ENCODE measurements around the gene NFATC2.

Gene NFATC2

GRCh38 chr20:51378171-51378928 is 164.2 kb downstream of the NFATC2 start:
- DNase-seq = peak; percentile 10 to 17
- TF ChIP-seq POLR2A (IDR thresholded peaks at IDR 0.05; ENCODE audit: low read length) (no peak), GATA1 (IDR thresholded peaks at IDR 0.05; ENCODE audit: low read depth, low read length) (no peak)

GRCh38 chr20:51377132-51377531 is 165.4 kb downstream of the NFATC2 start:
- TF ChIP-seq GATA1 (IDR thresholded peaks at IDR 0.05; ENCODE audit: low read depth, low read length) (no peak), POLR2A (IDR thresholded peaks at IDR 0.05; ENCODE audit: low read length) (no peak)
- no peak for DNase-seq

- TF ChIP-seq GATA1 (IDR thresholded peaks at IDR 0.05; ENCODE audit: low read depth, low read length) = no peak
- peak; percentile 25 for TF ChIP-seq POLR2A (IDR thresholded peaks at IDR 0.05; ENCODE audit: low read length)
- DNase-seq = peak; percentile 50 to 77
Measured at GRCh38 chr20:51376111-51376510, 166.4 kb downstream of the NFATC2 start.

GRCh38 chr20:51375561-51375960 is 167.0 kb downstream of the NFATC2 start:
- no peak for TF ChIP-seq POLR2A (IDR thresholded peaks at IDR 0.05; ENCODE audit: low read length)
- TF ChIP-seq GATA1 (IDR thresholded peaks at IDR 0.05; ENCODE audit: low read depth, low read length) = no peak
- no peak for DNase-seq

GRCh38 chr20:51374961-51375360 is 167.6 kb downstream of the NFATC2 start:
- no peak for TF ChIP-seq POLR2A (IDR thresholded peaks at IDR 0.05; ENCODE audit: low read length)
- TF ChIP-seq GATA1 (IDR thresholded peaks at IDR 0.05; ENCODE audit: low read depth, low read length) = no peak

DNA sequence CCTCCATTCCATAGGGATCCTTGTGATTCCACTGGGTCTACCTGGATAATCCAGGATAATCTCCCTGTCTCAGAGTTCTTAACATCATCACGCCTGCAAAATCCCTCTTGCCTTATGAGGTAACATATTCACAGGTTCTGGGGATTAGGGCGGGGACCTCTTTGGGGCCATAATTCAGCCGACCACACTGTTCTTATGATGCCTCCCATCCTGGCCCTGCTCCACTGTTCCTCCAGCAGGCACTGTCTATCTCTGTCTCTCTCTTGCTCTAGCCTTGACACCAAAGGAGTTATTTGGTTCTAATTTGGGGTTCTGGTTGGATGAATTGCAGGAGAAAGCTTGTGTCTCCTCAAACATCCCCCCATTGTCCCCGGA is 168.1 kb downstream of the NFATC2 start:
- TF ChIP-seq POLR2A (IDR thresholded peaks at IDR 0.05; ENCODE audit: low read length) (no peak), GATA1 (IDR thresholded peaks at IDR 0.05; ENCODE audit: low read depth, low read length) (no peak)
- peak; percentile 42 to 62 for DNase-seq

More at GRCh38 chr20:51374961-51375360, 167.6 kb downstream of the NFATC2 start:
- DNase-seq = no peak

- TF ChIP-seq GATA1 (IDR thresholded peaks at IDR 0.05; ENCODE audit: low read depth, low read length) (peak; percentile 55), POLR2A (IDR thresholded peaks at IDR 0.05; ENCODE audit: low read length) (no peak)
- DNase-seq = peak; percentile 81 to 93
Measured at GRCh38 chr20:51373713-51374455, 168.6 kb downstream of the NFATC2 start.

DNA sequence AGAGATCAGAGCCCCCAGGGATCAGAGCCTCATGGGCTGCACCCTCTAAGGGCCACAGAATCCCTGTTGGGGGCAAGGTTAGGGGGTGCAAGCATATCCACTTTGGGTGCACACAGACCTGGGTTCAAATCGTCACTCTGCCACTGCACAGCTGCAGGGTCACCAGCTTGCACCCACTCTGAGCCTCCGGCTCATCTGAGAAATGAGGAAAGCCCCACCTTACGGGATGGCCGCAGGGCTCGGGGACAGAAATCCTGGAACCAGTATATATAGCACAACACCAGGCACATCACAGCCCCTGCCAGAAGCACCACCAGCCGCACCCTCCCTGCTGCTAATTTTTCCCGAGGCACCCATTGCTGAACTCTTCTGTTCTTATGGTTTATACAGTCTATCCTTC is 169.6 kb downstream of the NFATC2 start:
- TF ChIP-seq POLR2A (IDR thresholded peaks at IDR 0.05; ENCODE audit: low read length) (no peak), GATA1 (IDR thresholded peaks at IDR 0.05; ENCODE audit: low read depth, low read length) (no peak)
- DNase-seq = no peak

DNA sequence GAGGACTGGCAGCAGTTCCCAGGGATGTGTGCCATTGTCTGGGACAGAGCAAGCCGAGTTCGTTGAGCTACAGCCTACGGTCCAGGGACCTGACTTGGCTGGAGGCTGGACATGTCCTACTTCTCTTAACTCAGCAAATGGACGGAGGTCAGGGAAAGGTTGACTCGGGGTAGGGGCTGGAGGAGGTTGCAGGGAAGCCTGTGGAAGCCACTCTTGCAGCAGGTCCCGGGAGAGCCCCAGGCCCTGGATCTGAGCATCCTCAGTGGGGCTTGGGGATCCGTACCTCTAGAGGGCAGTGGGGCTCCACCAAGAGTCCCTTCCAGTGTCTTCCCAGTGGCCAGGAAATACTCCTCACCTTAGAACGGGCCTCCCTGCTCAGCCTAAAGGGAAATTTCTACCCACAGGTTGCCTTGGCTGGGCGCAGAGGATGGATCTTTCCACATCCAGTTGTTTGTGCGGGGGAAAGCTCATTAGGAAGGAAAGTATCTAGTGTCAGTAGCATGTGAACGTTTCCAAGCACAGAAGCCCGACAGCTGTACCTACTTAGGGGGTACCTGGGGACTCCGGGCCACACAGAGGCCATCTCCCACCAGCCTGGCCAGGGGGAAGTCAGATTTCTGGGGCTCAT is 170.2 kb downstream of the NFATC2 start:
- TF ChIP-seq GATA1 (IDR thresholded peaks at IDR 0.05; ENCODE audit: low read depth, low read length) (no peak), POLR2A (IDR thresholded peaks at IDR 0.05; ENCODE audit: low read length) (no peak)
- peak; percentile 63 to 73 for DNase-seq

GRCh38 chr20:51371720-51372119 is 170.8 kb downstream of the NFATC2 start:
- no peak for DNase-seq
- TF ChIP-seq POLR2A (IDR thresholded peaks at IDR 0.05; ENCODE audit: low read length) (no peak), GATA1 (IDR thresholded peaks at IDR 0.05; ENCODE audit: low read depth, low read length) (no peak)

GRCh38 chr20:51369503-51369902 is 173.0 kb downstream of the NFATC2 start:
- no peak for DNase-seq
- TF ChIP-seq GATA1 (IDR thresholded peaks at IDR 0.05; ENCODE audit: low read depth, low read length) (no peak), POLR2A (IDR thresholded peaks at IDR 0.05; ENCODE audit: low read length) (no peak)

DNA sequence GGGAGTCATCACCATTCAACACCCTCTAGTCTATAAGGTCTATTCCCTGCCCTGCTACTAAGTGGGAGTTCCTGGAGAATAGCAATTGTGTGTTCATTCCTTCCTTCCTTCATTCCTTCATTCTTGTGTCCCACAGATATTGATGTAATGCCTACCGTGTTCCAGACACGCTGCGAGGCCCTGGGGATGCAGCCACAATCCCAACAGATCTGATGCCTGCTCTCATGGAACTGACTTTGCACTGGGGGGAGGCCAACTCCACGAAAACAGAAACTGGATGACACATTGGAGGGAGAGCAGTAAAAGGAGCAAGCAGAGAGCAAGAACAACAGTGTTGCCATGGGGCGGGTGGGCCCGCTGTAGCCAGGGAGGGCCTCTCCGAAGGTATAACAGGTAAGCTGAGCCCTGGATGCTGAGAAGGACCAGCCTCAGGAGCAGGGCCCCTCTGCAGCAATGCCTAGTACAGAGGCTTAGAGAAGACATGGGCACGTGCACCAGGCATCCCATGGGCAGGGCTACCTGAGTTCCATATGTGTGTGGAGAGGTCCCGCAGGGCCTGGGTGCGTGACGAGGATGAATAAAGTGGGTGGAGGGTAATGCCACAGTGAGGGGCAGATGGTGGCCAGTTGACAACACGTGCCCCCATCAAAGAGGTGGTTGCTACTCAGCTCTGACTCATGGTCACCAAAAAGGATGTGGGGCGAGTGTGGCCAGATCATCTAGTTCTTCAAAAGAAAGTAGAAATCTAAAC is 173.9 kb downstream of the NFATC2 start:
- DNase-seq = no peak
- no peak for TF ChIP-seq GATA1 (IDR thresholded peaks at IDR 0.05; ENCODE audit: low read depth, low read length)
- no peak for TF ChIP-seq POLR2A (IDR thresholded peaks at IDR 0.05; ENCODE audit: low read length)

DNA sequence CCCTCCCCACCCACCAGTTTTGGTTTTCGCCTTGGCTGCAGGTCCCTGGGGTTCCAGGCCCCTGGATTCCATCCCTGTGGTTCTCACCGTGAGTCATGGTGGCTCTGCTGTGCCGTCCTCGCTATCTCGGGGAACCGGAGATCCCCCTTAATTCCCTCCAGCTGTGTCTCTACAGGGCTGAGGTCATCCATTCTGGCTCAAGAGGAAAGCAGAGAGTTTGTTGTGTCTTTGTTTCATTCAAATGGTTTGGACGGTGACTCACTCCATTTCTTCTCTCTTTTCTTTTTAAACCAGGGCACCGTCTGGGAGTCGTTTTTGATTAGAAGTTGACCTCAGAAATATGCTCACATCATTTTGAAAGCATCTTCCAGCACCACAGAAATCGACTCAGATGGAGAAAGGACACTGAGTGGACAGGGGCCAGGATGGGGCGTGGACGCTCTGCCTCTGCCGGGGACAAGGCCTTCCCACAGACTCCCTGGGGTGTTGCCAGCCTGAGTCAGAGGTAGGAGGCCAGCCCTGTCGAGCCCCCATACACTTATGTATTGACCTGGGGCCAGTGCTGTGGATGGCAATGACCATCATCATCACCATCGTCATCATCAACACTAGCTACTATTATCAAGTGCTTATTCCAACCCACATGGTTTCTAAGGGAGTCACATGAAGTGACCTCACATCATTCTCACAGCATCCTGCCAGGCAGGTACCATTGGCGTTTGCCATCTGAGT is 176.2 kb downstream of the NFATC2 start:
- TF ChIP-seq POLR2A (IDR thresholded peaks at IDR 0.05; ENCODE audit: low read length) (no peak), GATA1 (IDR thresholded peaks at IDR 0.05; ENCODE audit: low read depth, low read length) (no peak)

More for the DNA sequence above, 176.2 kb downstream of the NFATC2 start:
- no peak for DNase-seq
